ENCODE measurements around the gene MUC12.

GRCh38 chr7:100946766-100947365 lies 22.5 kb upstream of the MUC12 start:
- no peak for TF ChIP-seq EZH2 (IDR thresholded peaks at IDR 0.05)
- TF ChIP-seq POLR2AphosphoS5 (IDR thresholded peaks at IDR 0.05; ENCODE audit: borderline replicate concordance, low read depth, low read length): no peak
- TF ChIP-seq FOXP2 (optimal IDR thresholded peaks at IDR 0.05; ENCODE audit: control extremely low read depth, extremely low read length, insufficient read depth): no peak

Measured in SK-N-MC (cell line).